A549 (cell line): ENCODE measurements around the gene WIPF3. TPM values are rescaled to one million over a fixed set of nuclear protein-coding genes. Genes with fewer than 3 reads are reported as not detected.

Source experiments
- ATAC-seq, 2 experiments: fragments of 200-7000 bp in 1 of 2; fragments of >200 bp in 1 of 2; cut with Nextera tagmentation in 1 of 2; cut with Tn5 transposase in 1 of 2; 3 replicates each; pipeline versions ENCODE4 v1.8.0 to v1.9.1; 2018 to 2020; ENCODE audit warnings: mild to moderate bottlenecking in 1 of 2, moderate library complexity in 1 of 2
- CTCF ChIA-PET: fragments of 300-600 bp; sonication (Branson Sonifier 250); formaldehyde crosslinking; extraction: SDS; loops from one replicate; lab custom pipeline; 2021; ENCODE audit warnings: antibody characterized with exemption, inconsistent platforms; lab: Yijun Ruan, JAX
- POLR2A ChIA-PET: fragments of 350-600 bp; formaldehyde crosslinking; extraction: SDS; loops from one replicate; lab custom pipeline; 2021; ENCODE audit warnings: antibody characterized with exemption, inconsistent platforms; lab: Yijun Ruan, JAX
- DNase-seq, 2 experiments: peaks; one replicate each; pipeline versions ENCODE4 v3.0.0 to v3.0.0-alpha.2; 2011 to 2016; ENCODE audit warnings: low read depth in 1 of 2, low spot score in 1 of 2
- FAIRE-seq: peaks from 2 replicates; lab custom pipeline; 2011; peaks lifted over from hg19 to GRCh38; lab: Jason Lieb, UNC
- H3K27ac ChIP-seq, 2 experiments: fragments of >200 bp; sonication (Bioruptor Twin); formaldehyde crosslinking; 3 replicates each; pipeline ENCODE4 v1.5.1; 2016 to 2017
- H3K4me1 ChIP-seq: fragments of >200 bp; sonication (Bioruptor Twin); formaldehyde crosslinking; 3 replicates; pipeline ENCODE4 v1.6.1; 2016
- H3K4me2 ChIP-seq: fragments of >200 bp; sonication (Bioruptor Twin); formaldehyde crosslinking; 3 replicates; pipeline ENCODE4 v1.6.1; 2016
- H3K4me3 ChIP-seq: fragments of >200 bp; sonication (Bioruptor Twin); formaldehyde crosslinking; 3 replicates; pipeline ENCODE4 v1.5.1; 2016
- H3K9me3 ChIP-seq: fragments of >200 bp; sonication (Bioruptor Twin); formaldehyde crosslinking; 3 replicates; pipeline ENCODE4 v1.6.1; 2016
- ATOH8 ChIP-seq: fragments of 250-450 bp; sonication (Bioruptor Pico); IDR thresholded peaks from 2 replicates; pipeline ENCODE4 v1.5.0; 2020; ENCODE audit warnings: low read depth, mild to moderate bottlenecking, moderate library complexity
- CEBPB ChIP-seq, 2 experiments: fragments of >200 bp in 1 of 2; sonication (Bioruptor Twin) in 1 of 2; formaldehyde crosslinking in 1 of 2; IDR thresholded peaks; 2 replicates each; pipeline ENCODE4 v1.6.1; 2012 to 2016
- CHD4 ChIP-seq: fragments of 200-600 bp; sonication (generic); IDR thresholded peaks from 2 replicates; pipeline ENCODE4 v1.6.1; 2016; ENCODE audit warnings: antibody characterized with exemption, mild to moderate bottlenecking, borderline replicate concordance
- EHMT2 ChIP-seq: fragments of 200-600 bp; sonication (generic); IDR thresholded peaks from 2 replicates; pipeline ENCODE4 v1.6.1; 2016; ENCODE audit warnings: antibody characterized with exemption, low read depth, mild to moderate bottlenecking, moderate library complexity
- FOXS1 ChIP-seq: fragments of 250-450 bp; sonication (Bioruptor Pico); IDR thresholded peaks from 2 replicates; pipeline ENCODE4 v1.5.0; 2020; ENCODE audit warnings: mild to moderate bottlenecking, moderate library complexity
- GATA3 ChIP-seq: IDR thresholded peaks from 2 replicates; pipeline ENCODE4 v1.6.1; 2012; ENCODE audit warnings: borderline replicate concordance
- HDAC2 ChIP-seq: fragments of 200-600 bp; sonication (generic); IDR thresholded peaks from 2 replicates; pipeline ENCODE4 v1.6.1; 2016
- HES2 ChIP-seq: fragments of >200 bp; sonication (Bioruptor Twin); formaldehyde crosslinking; IDR thresholded peaks from 2 replicates; pipeline ENCODE4 v1.6.1; 2016
- HEYL ChIP-seq: fragments of 250-450 bp; sonication (Bioruptor Pico); IDR thresholded peaks from 2 replicates; pipeline ENCODE4 v1.8.0; 2021; ENCODE audit warnings: mild to moderate bottlenecking, moderate library complexity
- KDM1A ChIP-seq: fragments of 200-600 bp; sonication (generic); IDR thresholded peaks from 2 replicates; pipeline ENCODE4 v1.6.1; 2016; ENCODE audit warnings: low read depth, mild to moderate bottlenecking
- MAZ ChIP-seq: fragments of 150-350 bp; IDR thresholded peaks from 2 replicates; pipeline ENCODE4 v1.6.1; 2014; ENCODE audit warnings: antibody characterized with exemption, low read depth, low read length, borderline replicate concordance
- RARB ChIP-seq: fragments of 250-450 bp; sonication (Bioruptor Pico); IDR thresholded peaks from 2 replicates; pipeline ENCODE4 v1.8.0; 2021; ENCODE audit warnings: mild to moderate bottlenecking, moderate library complexity
- REST ChIP-seq: fragments of 200-600 bp; sonication (generic); IDR thresholded peaks from 2 replicates; pipeline ENCODE4 v1.6.1; 2016; ENCODE audit warnings: antibody characterized with exemption, mild to moderate bottlenecking, moderate library complexity
- RNF2 ChIP-seq: fragments of 200-600 bp; sonication (generic); IDR thresholded peaks from 2 replicates; pipeline ENCODE4 v1.6.1; 2016; ENCODE audit warnings: low read depth, mild to moderate bottlenecking, antibody characterized with exemption, moderate library complexity, borderline replicate concordance
- USF2 ChIP-seq: fragments of 450-650 bp; IDR thresholded peaks from 2 replicates; pipeline ENCODE4 v1.6.1; 2014; ENCODE audit warnings: antibody characterized with exemption
- ZFP36 ChIP-seq: fragments of 450-650 bp; IDR thresholded peaks from 2 replicates; pipeline ENCODE4 v1.6.1; 2014; ENCODE audit warnings: borderline replicate concordance; ENCODE audit not compliant: partially characterized antibody
- whole genome bisulfite sequencing: methylation state at CpG from one replicate; pipeline ENCODE4 v1.1.6; 2017; ENCODE audit errors: missing lambda C conversion rate; 5-methylcytosine and 5-hydroxymethylcytosine counted together
- polyA plus RNA-seq, 4 experiments: library from polyadenylated mRNA; depleted of rRNA in 3 of 4; stranded (reverse); fragments of >200 nt; fragmentation: RNase III in 1 of 4; extraction: RNeasy Plus Mini Kit Qiagen cat#74134 plus additional on column Dnase treatment in 1 of 4; gene quantifications; 2 replicates in 3 of 4; 3 replicates in 1 of 4; pipeline ENCODE4 v1.2.3, GENCODE V29; 2011 to 2017

WIPF3 gene
- polyA plus RNA-seq, 2 of the 4 experiments (the other 2 are of a cell fraction): 0.10 to 0.30 TPM

- TF ChIP-seq ATOH8: no peak
- TF ChIP-seq CHD4: no peak
- TF ChIP-seq HDAC2: no peak
- no peak for TF ChIP-seq CEBPB (IDR thresholded peaks at IDR 0.05)
- no peak for TF ChIP-seq RNF2
- TF ChIP-seq EHMT2: no peak
- no peak for TF ChIP-seq GATA3
- no peak for TF ChIP-seq USF2
- TF ChIP-seq HES2: no peak
- Histone ChIP-seq H3K4me1 (no peaks in the 10 kb centered on the region), H3K9me3 (no peaks in the 10 kb centered on the region), H3K27ac (no peak overlapping the region), H3K4me3 (no peak overlapping the region), H3K4me2 (no peak overlapping the region)
- CTCF ChIA-PET: interaction anchor here (0.8 to 1.8 kb wide), 3 partner anchors 15 to 52 kb away, joined by 3 to 4 read pairs (median 3); no protein-coding TSS in a partner anchor
- ATAC-seq: no peak; a peak in 1 of 6 replicates
- POLR2A ChIA-PET: no interaction called here
- FAIRE-seq: no peak
- DNase-seq: no peak
- 44% methylated on average over 6 of the region's 6 CpGs for WGBS
Observed at GRCh38 chr7:29893351-29893965, 87.2 kb downstream of the WIPF3 start.

- no peak for DNase-seq
- Histone ChIP-seq H3K4me2 (no peak overlapping the region), H3K9me3 (no peaks in the 10 kb centered on the region), H3K4me3 (no peak overlapping the region), H3K27ac (no peak overlapping the region), H3K4me1 (no peaks in the 10 kb centered on the region)
- ChIA-PET CTCF (interaction anchor here (1.8 kb wide), 1 partner anchor 27 kb away, joined by 4 read pairs; no protein-coding TSS in a partner anchor), POLR2A (no interaction called here)
- TF ChIP-seq GATA3: no peak
- no peak for TF ChIP-seq RARB (CRISPR knock-in tag)
- TF ChIP-seq ZFP36: no peak
- no peak for TF ChIP-seq MAZ
- no peak for TF ChIP-seq HDAC2
- no peak for TF ChIP-seq HEYL (CRISPR knock-in tag)
- no peak for TF ChIP-seq FOXS1 (CRISPR knock-in tag)
- no peak for ATAC-seq
- no peak for FAIRE-seq
- WGBS: 48% methylated on average over 2 of the region's 2 CpGs
Observed at GRCh38 chr7:29894256-29894655, 87.9 kb downstream of the WIPF3 start.

GRCh38 chr7:29895559-29895958, 89.3 kb downstream of the WIPF3 start:
- TF ChIP-seq REST: no peak
- no peak for TF ChIP-seq CEBPB (IDR thresholded peaks at IDR 0.05)
- no peak for TF ChIP-seq KDM1A
- TF ChIP-seq CHD4: no peak
- TF ChIP-seq, all 56 proteins: peak for 0
- Histone ChIP-seq H3K27ac (no peak overlapping the region), H3K4me2 (no peak overlapping the region), H3K4me1 (no peaks in the 10 kb centered on the region), H3K4me3 (no peak overlapping the region), H3K9me3 (no peaks in the 10 kb centered on the region)
- WGBS: 71% methylated on average over 6 of the region's 6 CpGs
- ChIA-PET POLR2A (no interaction called here), CTCF (no interaction called here)
- no peak for FAIRE-seq
- no peak for ATAC-seq
- no peak for DNase-seq
